GM19455 (cell line): ENCODE data around the gene ADAMTSL4.
A peak's percentile ranks its signal among the peaks of the same experiment; 100 is the strongest.

Source experiments
- ATAC-seq: cut with Tn5 transposase; IDR thresholded peaks from one replicate; pipeline ENCODE4 v1.9.1; 2021; ENCODE audit not compliant: unreplicated experiment

ADAMTSL4 gene

GRCh38 chr1:150548632-150549495, at the start of gene ADAMTSL4:
Gene ADAMTSL4 (plus strand): TSS chr1:150549408. CDS start chr1:150552289, 2,881 bp downstream.
- no peak for ATAC-seq

- ATAC-seq: no peak
These were observed 43.8 kb upstream of the ADAMTSL4 start for GRCh38 chr1:150505431-150505830.

- ATAC-seq: no peak
These were observed 41.0 kb upstream of the ADAMTSL4 start, which contains the start of gene ECM1 for GRCh38 chr1:150507912-150508864. Gene ECM1 (plus strand): TSS chr1:150508109. CDS start chr1:150508210, 101 bp downstream.

GRCh38 chr1:150508982-150509381, 40.2 kb upstream of the ADAMTSL4 start:
- no peak for ATAC-seq

GRCh38 chr1:150511551-150511950, 37.7 kb upstream of the ADAMTSL4 start:
- no peak for ATAC-seq

- no peak for ATAC-seq
These were observed 37.1 kb upstream of the ADAMTSL4 start for GRCh38 chr1:150511985-150512660.

- ATAC-seq: no peak
These were observed 36.4 kb upstream of the ADAMTSL4 start for GRCh38 chr1:150512846-150513245.

- no peak for ATAC-seq
These were observed 35.8 kb upstream of the ADAMTSL4 start for GRCh38 chr1:150513351-150513791.

GRCh38 chr1:150514260-150514659, 34.9 kb upstream of the ADAMTSL4 start:
- ATAC-seq: no peak

GRCh38 chr1:150514913-150515327, 34.3 kb upstream of the ADAMTSL4 start:
- ATAC-seq: no peak

- peak; percentile 93 for ATAC-seq
These were observed 33.7 kb upstream of the ADAMTSL4 start, which contains the start of gene FALEC for GRCh38 chr1:150515328-150516049. Gene FALEC (plus strand): TSS chr1:150515752.

GRCh38 chr1:150516050-150516591, 33.1 kb upstream of the ADAMTSL4 start:
- ATAC-seq: no peak

GRCh38 chr1:150516616-150517015, 32.6 kb upstream of the ADAMTSL4 start:
- ATAC-seq: no peak

- no peak for ATAC-seq
These were observed 27.8 kb upstream of the ADAMTSL4 start for GRCh38 chr1:150521196-150521968.

- no peak for ATAC-seq
These were observed 23.9 kb upstream of the ADAMTSL4 start for GRCh38 chr1:150525348-150525747.

- no peak for ATAC-seq
These were observed 21.0 kb upstream of the ADAMTSL4 start for GRCh38 chr1:150528196-150528595.

GRCh38 chr1:150529017-150529416, 20.2 kb upstream of the ADAMTSL4 start:
- ATAC-seq: no peak

GRCh38 chr1:150530491-150531159, 18.6 kb upstream of the ADAMTSL4 start:
- no peak for ATAC-seq
